Body of pancreas (tissue), 4 donors: ENCODE data around the gene MACROH2A1.

Experiments used
- CTCF ChIP-seq, 7 experiments: fragments of 450-650 bp in 4 of 7; fragments of 200-600 bp in 3 of 7; sonication (generic) in 3 of 7; IDR thresholded peaks; one replicate each; pipeline ENCODE4 v1.5.1; 2016 to 2019; ENCODE audit warnings: antibody characterized with exemption in 7 of 7
- POLR2A ChIP-seq, 3 donors: fragments of 450-650 bp; IDR thresholded peaks; one replicate each; pipeline ENCODE4 v1.6.1; 2016; ENCODE audit warnings: antibody characterized with exemption in 3 of 3, mild to moderate bottlenecking in 2 of 3

GRCh38 chr5:135382981-135383380, 16.1 kb downstream of the MACROH2A1 start:
- TF ChIP-seq POLR2A (IDR thresholded peaks at IDR 0.05) (no peak), CTCF (IDR thresholded peaks at IDR 0.05) (no peak)
